Bronchial epithelial cell (primary cell): Measurements from ENCODE around the gene CFAP299. TPM values are rescaled to one million over a fixed set of nuclear protein-coding genes. Genes with fewer than 3 reads are reported as not detected.

Experiments
- DNase-seq: peaks from one replicate; pipeline ENCODE4 v3.0.0-alpha.2; 2010; ENCODE audit warnings: low read depth
- FAIRE-seq: peaks from 2 replicates; lab custom pipeline; 2011; peaks lifted over from hg19 to GRCh38; lab: Jason Lieb, UNC
- H3K27me3 ChIP-seq: 2 replicates; pipeline ENCODE4 v1.5.1; 2011; ENCODE audit warnings: low read length; ENCODE audit not compliant: control insufficient read depth, insufficient read depth
- H3K36me3 ChIP-seq: 2 replicates; pipeline ENCODE4 v1.5.1; 2011; ENCODE audit warnings: low read length; ENCODE audit not compliant: control insufficient read depth, insufficient read depth
- H3K4me3 ChIP-seq: 2 replicates; pipeline ENCODE4 v1.5.1; 2011; ENCODE audit warnings: mild to moderate bottlenecking, low read depth, low read length, control low read depth
- total RNA-seq: library from RNA; depleted of rRNA; stranded (reverse); fragments of >200 nt; gene quantifications from 2 replicates; pipeline ENCODE4 v1.2.1, GENCODE V29; 2014
- TF ChIP-seq, protein P1 (sequence below): IDR thresholded peaks from 2 replicates; pipeline ENCODE4 v1.5.1; 2011; ENCODE audit warnings: mild to moderate bottlenecking, moderate library complexity, low read length, control low read depth, inconsistent platforms; ENCODE audit not compliant: insufficient read depth, severe bottlenecking

CFAP299 gene
- total RNA-seq, 1 donor from 2014 or later = 0.26 TPM

DNA sequence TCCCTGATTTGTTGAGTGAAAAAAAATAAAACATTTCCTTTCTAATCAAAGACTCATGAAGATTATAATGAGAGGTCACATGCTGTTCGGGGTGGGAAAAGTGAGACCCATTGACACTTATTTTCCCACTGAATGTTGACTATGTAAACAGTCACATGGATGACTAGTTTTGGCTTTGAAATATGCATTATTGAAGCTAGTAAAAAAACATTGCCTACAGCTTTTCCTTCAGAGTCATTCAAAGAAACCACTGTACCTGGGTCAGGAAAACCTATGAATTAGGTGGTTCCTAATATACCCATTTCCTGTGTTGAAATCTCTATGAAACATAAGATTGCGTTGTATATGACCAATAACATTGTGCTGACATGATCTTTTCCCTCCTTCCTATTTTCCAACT lies 251.2 kb downstream of the CFAP299 start:
- no peaks in the 10 kb centered on the region for H3K36me3 ChIP-seq
- H3K4me3 ChIP-seq = no peak overlapping the region
- peak; percentile 88 for DNase-seq
- no peaks in the 10 kb centered on the region for H3K27me3 ChIP-seq
- FAIRE-seq = no peak
- TF ChIP-seq, protein P1, sequence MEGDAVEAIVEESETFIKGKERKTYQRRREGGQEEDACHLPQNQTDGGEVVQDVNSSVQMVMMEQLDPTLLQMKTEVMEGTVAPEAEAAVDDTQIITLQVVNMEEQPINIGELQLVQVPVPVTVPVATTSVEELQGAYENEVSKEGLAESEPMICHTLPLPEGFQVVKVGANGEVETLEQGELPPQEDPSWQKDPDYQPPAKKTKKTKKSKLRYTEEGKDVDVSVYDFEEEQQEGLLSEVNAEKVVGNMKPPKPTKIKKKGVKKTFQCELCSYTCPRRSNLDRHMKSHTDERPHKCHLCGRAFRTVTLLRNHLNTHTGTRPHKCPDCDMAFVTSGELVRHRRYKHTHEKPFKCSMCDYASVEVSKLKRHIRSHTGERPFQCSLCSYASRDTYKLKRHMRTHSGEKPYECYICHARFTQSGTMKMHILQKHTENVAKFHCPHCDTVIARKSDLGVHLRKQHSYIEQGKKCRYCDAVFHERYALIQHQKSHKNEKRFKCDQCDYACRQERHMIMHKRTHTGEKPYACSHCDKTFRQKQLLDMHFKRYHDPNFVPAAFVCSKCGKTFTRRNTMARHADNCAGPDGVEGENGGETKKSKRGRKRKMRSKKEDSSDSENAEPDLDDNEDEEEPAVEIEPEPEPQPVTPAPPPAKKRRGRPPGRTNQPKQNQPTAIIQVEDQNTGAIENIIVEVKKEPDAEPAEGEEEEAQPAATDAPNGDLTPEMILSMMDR = no peak

DNA sequence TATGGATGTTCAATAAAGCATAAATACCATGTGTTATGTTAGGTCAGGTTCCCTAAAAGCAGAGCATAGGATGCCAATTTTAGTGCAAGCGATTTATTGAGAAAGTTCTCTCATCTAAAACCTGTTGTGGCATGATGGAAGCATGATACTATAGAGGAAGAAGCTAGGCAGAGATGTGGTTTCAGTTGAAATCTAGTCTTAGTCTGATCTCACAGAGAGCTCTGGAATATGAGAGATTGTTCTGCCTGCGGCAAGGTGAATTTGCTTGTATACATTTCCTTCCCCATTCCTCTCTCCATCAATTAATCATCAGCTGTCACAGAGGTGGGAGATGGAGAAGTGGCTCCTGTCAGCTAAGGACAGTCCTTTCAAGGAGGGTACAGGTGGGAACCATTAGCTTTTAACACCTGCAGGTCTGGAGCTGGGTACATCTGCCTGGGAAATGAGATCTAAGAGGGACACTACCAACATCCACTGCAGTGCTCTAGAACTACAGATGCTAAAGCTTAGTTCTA lies 252.4 kb downstream of the CFAP299 start:
- peak; percentile 83 for FAIRE-seq
- DNase-seq = peak; percentile 91
- TF ChIP-seq, protein P1 = no peak
- Histone ChIP-seq H3K4me3 (no peak overlapping the region), H3K27me3 (no peaks in the 10 kb centered on the region), H3K36me3 (no peaks in the 10 kb centered on the region)

DNA sequence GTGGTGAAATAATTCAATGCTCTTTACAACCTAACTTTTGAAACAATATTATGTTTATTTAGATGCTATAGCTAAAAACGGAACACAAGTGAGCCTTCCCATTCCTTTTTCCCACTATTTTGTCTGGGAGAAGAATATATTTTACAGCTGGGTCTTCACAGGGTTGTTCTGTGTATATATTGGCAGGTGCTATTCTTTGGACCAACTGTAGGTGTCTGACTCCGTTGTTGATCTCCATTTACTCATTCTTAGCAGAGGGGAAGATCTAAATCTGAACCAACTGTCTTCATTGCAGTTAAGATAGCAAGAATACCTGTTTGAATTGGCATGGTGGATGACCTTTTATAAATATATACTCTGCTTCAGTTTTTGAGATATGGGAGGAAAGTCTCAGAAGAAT lies 257.4 kb downstream of the CFAP299 start:
- no peak for FAIRE-seq
- TF ChIP-seq, protein P1 = no peak
- no peak overlapping the region for H3K4me3 ChIP-seq
- H3K27me3 ChIP-seq = no peaks in the 10 kb centered on the region
- DNase-seq = no peak
- no peaks in the 10 kb centered on the region for H3K36me3 ChIP-seq

DNA sequence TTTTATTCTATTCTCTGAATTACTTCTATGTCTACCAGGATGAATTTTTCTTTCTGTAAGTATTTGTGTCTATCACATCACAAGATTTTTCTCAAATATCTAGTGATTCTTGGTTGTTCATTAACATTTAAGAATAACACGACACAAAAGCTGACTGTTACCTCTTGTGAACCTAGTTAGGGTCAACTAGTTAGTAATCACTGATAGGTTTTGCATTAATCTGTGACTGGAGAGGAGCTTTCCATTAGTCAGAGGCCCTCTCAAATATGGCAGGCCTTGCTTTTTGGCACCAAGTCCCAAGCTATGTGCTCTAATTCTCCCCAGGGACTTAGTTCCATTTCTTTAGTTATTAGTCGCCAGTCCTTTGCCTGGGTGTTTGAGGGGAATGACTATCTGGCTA lies 259.2 kb downstream of the CFAP299 start:
- H3K27me3 ChIP-seq = no peaks in the 10 kb centered on the region
- H3K36me3 ChIP-seq = no peaks in the 10 kb centered on the region
- H3K4me3 ChIP-seq = no peak overlapping the region
- FAIRE-seq = no peak
- TF ChIP-seq, protein P1 = no peak
- no peak for DNase-seq

DNA sequence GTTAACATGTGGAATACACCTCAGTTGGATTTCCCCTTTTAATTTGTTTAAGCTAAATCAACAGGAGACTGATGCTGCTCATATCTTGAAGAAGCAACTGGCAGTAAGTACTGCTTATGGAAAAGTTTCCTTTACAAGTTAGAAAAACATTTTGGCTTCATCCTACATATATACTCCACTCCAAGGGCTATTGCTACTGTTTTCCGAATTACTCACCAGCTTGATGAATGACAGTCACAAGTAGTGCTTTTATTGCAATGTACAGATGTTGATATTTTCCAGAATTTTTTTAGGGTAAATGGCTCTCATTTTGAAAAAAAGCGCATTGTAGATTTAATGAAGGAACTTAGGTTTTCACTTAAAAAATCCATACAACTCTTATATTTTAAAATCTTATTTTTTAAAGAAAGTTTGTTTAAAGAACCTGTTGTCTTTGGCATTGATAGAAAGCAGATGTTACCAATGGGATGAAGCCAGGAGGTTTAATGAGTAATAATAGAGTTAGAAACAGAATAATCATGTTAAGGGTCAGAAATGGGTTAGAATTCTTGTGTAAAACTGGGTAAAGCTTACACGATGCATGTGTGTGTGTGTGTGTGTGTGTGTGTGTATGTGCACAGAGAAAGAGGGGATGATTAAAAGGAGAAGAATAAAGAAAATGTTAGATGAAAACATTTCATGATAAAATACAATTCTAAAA lies 272.9 kb downstream of the CFAP299 start:
- Histone ChIP-seq H3K27me3 (no peaks in the 10 kb centered on the region), H3K4me3 (no peak overlapping the region), H3K36me3 (no peaks in the 10 kb centered on the region)
- FAIRE-seq = no peak
- TF ChIP-seq, protein P1 = no peak
- no peak for DNase-seq
